CD4-positive, alpha-beta T cell (primary cell): ENCODE measurements around the gene HSD17B1. TPM values are rescaled to one million over a fixed set of nuclear protein-coding genes. Genes with fewer than 3 reads are reported as not detected.

Experiments used
- ATAC-seq: fragments of 200-7000 bp; cut with Tn5 transposase; one replicate; pipeline ENCODE4 v1.10.0; 2022; ENCODE audit warnings: mild to moderate bottlenecking; ENCODE audit not compliant: poor library complexity
- CTCF ChIA-PET: fragments of 350-600 bp; sonication (Branson Sonifier 250); formaldehyde crosslinking; loops from one replicate; lab custom pipeline; 2021; ENCODE audit warnings: antibody characterized with exemption, inconsistent platforms; lab: Charles Lee
- POLR2A ChIA-PET: fragments of 350-600 bp; sonication (Branson Sonifier 250); formaldehyde crosslinking; loops from one replicate; lab custom pipeline; 2021; ENCODE audit warnings: antibody characterized with exemption, inconsistent platforms; lab: Charles Lee
- DNase-seq, 14 experiments: peaks; one replicate each; pipeline ENCODE4 v3.0.0-alpha.2; 2013 to 2020; ENCODE audit warnings: mixed read lengths in 2 of 14
- H3K27ac ChIP-seq, 2 donors: one replicate each; pipeline versions ENCODE4 v1.5.1 to v1.7.0; 2013; ENCODE audit warnings: low read length in 2 of 2, low read depth in 1 of 2, mild to moderate bottlenecking in 1 of 2
- H3K27me3 ChIP-seq, 2 experiments: 1 replicate in 1 of 2; 2 replicates in 1 of 2; pipeline versions ENCODE4 v1.6.1 to v1.7.0; 2013; ENCODE audit warnings: low read length in 2 of 2, control low read depth in 1 of 2, mild to moderate bottlenecking in 1 of 2, moderate library complexity in 1 of 2; ENCODE audit not compliant: insufficient read depth in 2 of 2, control insufficient read depth in 1 of 2
- H3K36me3 ChIP-seq: one replicate; pipeline ENCODE4 v1.6.1; 2013; ENCODE audit warnings: low read length, control low read depth; ENCODE audit not compliant: insufficient read depth
- H3K4me1 ChIP-seq: one replicate; pipeline ENCODE4 v1.6.1; 2013; ENCODE audit warnings: low read length, control low read depth; ENCODE audit not compliant: insufficient read depth
- H3K4me3 ChIP-seq: one replicate; pipeline ENCODE4 v1.5.1; 2013; ENCODE audit warnings: mild to moderate bottlenecking, low read length, moderate library complexity
- H3K9me3 ChIP-seq, 2 experiments: 1 replicate in 1 of 2; 2 replicates in 1 of 2; pipeline versions ENCODE4 v1.6.1 to v1.7.0; 2013; ENCODE audit warnings: low read length in 2 of 2, mild to moderate bottlenecking in 2 of 2, control low read depth in 1 of 2, moderate library complexity in 1 of 2; ENCODE audit not compliant: control insufficient read depth in 1 of 2, insufficient read depth in 1 of 2
- H3K27ac Mint-ChIP-seq: one replicate; pipeline ENCODE4 v1.8.0; 2020; ENCODE audit warnings: mixed read lengths
- H3K27me3 Mint-ChIP-seq: one replicate; pipeline ENCODE4 v1.8.0; 2021; ENCODE audit warnings: mixed read lengths
- H3K36me3 Mint-ChIP-seq: one replicate; pipeline ENCODE4 v1.8.0; 2021; ENCODE audit warnings: low read depth, mixed read lengths
- H3K4me1 Mint-ChIP-seq: one replicate; pipeline ENCODE4 v1.8.0; 2021; ENCODE audit warnings: low read depth, mixed read lengths
- H3K4me3 Mint-ChIP-seq: one replicate; pipeline ENCODE4 v1.8.0; 2020; ENCODE audit warnings: mild to moderate bottlenecking, mixed read lengths
- H3K9me3 Mint-ChIP-seq: one replicate; pipeline ENCODE4 v1.8.0; 2020; ENCODE audit warnings: mixed read lengths
- CTCF ChIP-seq: fragments of 200-600 bp; IDR thresholded peaks from one replicate; pipeline ENCODE4 v1.8.0; 2022; ENCODE audit warnings: antibody characterized with exemption, mild to moderate bottlenecking
- intact Hi-C, 2 experiments: fragments of 100-400 bp; cut with DNase I in 1 of 2; cut with micrococcal nuclease in 1 of 2; formaldehyde crosslinking; loops; one replicate each; pipeline versions ENCODE4 v1.15.1 to v1.9.0; 2023 to 2025; cut with DNase I, micrococcal nuclease
- total RNA-seq, 174 experiments: library from RNA in 2 of 174; stranded (reverse) in 2 of 174; gene quantifications; one replicate each; pipeline ENCODE4 v1.2.3 and lab custom pipeline; 2021 to 2026

The HSD17B1 gene
- total RNA-seq, 2 experiments from 2014 or later = 0.80 to 0.81 TPM

- ATAC-seq (no peak), DNase-seq (no peak)
- no peaks in the 10 kb centered on the region for H3K9me3 Mint-ChIP-seq
- H3K4me3 Mint-ChIP-seq = no peak overlapping the region
- H3K9me3 ChIP-seq = no peaks in the 10 kb centered on the region
- POLR2A ChIA-PET = interaction anchor here (1.4 kb wide), 1 partner anchor 131 kb away, joined by 4 read pairs; the partner anchor contains the start of gene STAT3
- no peaks in the 10 kb centered on the region for H3K27me3 Mint-ChIP-seq
- H3K36me3 ChIP-seq = peaks cover 7% of the 10 kb centered on the region
- peaks cover 6% of the 10 kb centered on the region for H3K4me1 ChIP-seq
- no peak overlapping the region for H3K4me3 ChIP-seq
- no peak overlapping the region for H3K27ac ChIP-seq
- H3K36me3 Mint-ChIP-seq = peaks cover 7% of the 10 kb centered on the region
- H3K27ac Mint-ChIP-seq = no peak overlapping the region
- CTCF ChIA-PET = interaction anchor here (1.2 to 2.7 kb wide), 2 partner anchors 92 to 298 kb away, joined by 3 to 18 read pairs; no protein-coding TSS in a partner anchor
- intact Hi-C loops = loop anchor here (5.0 to 10.0 kb wide), 3 partner anchors 113 to 495 kb away; partner anchors contain the start of gene NKIRAS2 (in 1 of the 2)
- H3K27me3 ChIP-seq = no peaks in the 10 kb centered on the region
- TF ChIP-seq CTCF = no peak
- H3K4me1 Mint-ChIP-seq = peaks cover 8% of the 10 kb centered on the region
Observed at GRCh38 chr17:42519546-42520491, 32.9 kb upstream of the HSD17B1 start.

- Histone ChIP-seq H3K27ac (no peak overlapping the region), H3K27me3 (no peaks in the 10 kb centered on the region), H3K4me3 (no peak overlapping the region), H3K9me3 (no peaks in the 10 kb centered on the region), H3K36me3 (peaks cover 7% of the 10 kb centered on the region), H3K4me1 (peaks cover 6% of the 10 kb centered on the region)
- DNase-seq (peak in 2 of 14 experiments; percentile 24 to 46), ATAC-seq (no peak)
- no peak for TF ChIP-seq CTCF
- Mint-ChIP-seq H3K27ac (no peak overlapping the region), H3K9me3 (no peaks in the 10 kb centered on the region), H3K4me1 (peaks cover 8% of the 10 kb centered on the region), H3K36me3 (peaks cover 4% of the 10 kb centered on the region), H3K4me3 (no peak overlapping the region), H3K27me3 (peaks cover 3% of the 10 kb centered on the region)
- ChIA-PET POLR2A (interaction anchor here (1.4 kb wide), 1 partner anchor 132 kb away, joined by 4 read pairs; the partner anchor contains the start of gene STAT3), CTCF (interaction anchor here (1.2 kb wide), 1 partner anchor 299 kb away, joined by 3 read pairs; no protein-coding TSS in a partner anchor)
- intact Hi-C loops = no loop called here
Observed at GRCh38 chr17:42520540-42520951, 32.2 kb upstream of the HSD17B1 start.

GRCh38 chr17:42521036-42521435, 31.7 kb upstream of the HSD17B1 start:
- no peak for ATAC-seq
- POLR2A ChIA-PET = interaction anchor here (1.4 kb wide), 1 partner anchor 133 kb away, joined by 4 read pairs; the partner anchor contains the start of gene STAT3
- H3K27me3 Mint-ChIP-seq = peaks cover 3% of the 10 kb centered on the region
- H3K9me3 ChIP-seq = no peaks in the 10 kb centered on the region
- no peak for DNase-seq
- no peaks in the 10 kb centered on the region for H3K27me3 ChIP-seq
- H3K36me3 Mint-ChIP-seq = peaks cover 4% of the 10 kb centered on the region
- H3K4me3 ChIP-seq = no peak overlapping the region
- H3K36me3 ChIP-seq = peaks cover 7% of the 10 kb centered on the region
- H3K27ac ChIP-seq = no peak overlapping the region
- peaks cover 8% of the 10 kb centered on the region for H3K4me1 Mint-ChIP-seq
- intact Hi-C loops = no loop called here
- TF ChIP-seq CTCF = no peak
- H3K27ac Mint-ChIP-seq = no peak overlapping the region
- H3K9me3 Mint-ChIP-seq = no peaks in the 10 kb centered on the region
- CTCF ChIA-PET = no interaction called here
- no peak overlapping the region for H3K4me3 Mint-ChIP-seq
- H3K4me1 ChIP-seq = peaks cover 6% of the 10 kb centered on the region
